ENCODE results near the gene GADD45G. TPM values are rescaled to one million over a fixed set of nuclear protein-coding genes. Genes with fewer than 3 reads are reported as not detected.

GADD45G gene
- total RNA-seq, 1 experiment from 2014 or later: 10.6 TPM

GRCh38 chr9:89588271-89588879 lies 16.4 kb upstream of the GADD45G start:
- ATAC-seq (no peak), DNase-seq (ENCODE audit: low spot score) (no peak)
- POLR2A ChIA-PET: no interaction called here
- TF ChIP-seq HMGA2 (CRISPR knock-in tag; IDR thresholded peaks at IDR 0.05) (peak; percentile 91), MYBL2 (CRISPR knock-in tag; IDR thresholded peaks at IDR 0.05) (no peak), E2F5 (CRISPR knock-in tag; IDR thresholded peaks at IDR 0.05) (no peak)
- H3K36me3 Mint-ChIP-seq: no peaks in the 10 kb centered on the region; the same call in 1 of the 2 replicates
- CTCF ChIA-PET: interaction anchor here (1.3 to 1.4 kb wide), 2 partner anchors 24 to 39 kb away, joined by 3 read pairs; no protein-coding TSS in a partner anchor
- H3K27me3 Mint-ChIP-seq (ENCODE audit: low read depth): no peaks in the 10 kb centered on the region; the same call in 1 of the 2 replicates
- no peak overlapping the region for H3K27ac Mint-ChIP-seq
- H3K4me3 Mint-ChIP-seq: no peak overlapping the region
- H3K4me1 Mint-ChIP-seq: peaks cover 12% of the 10 kb centered on the region
- H3K9me3 Mint-ChIP-seq: peaks cover 13% of the 10 kb centered on the region

GRCh38 chr9:89590415-89590814 lies 14.4 kb upstream of the GADD45G start:
- CTCF ChIA-PET: interaction anchor here (3.7 kb wide), 1 partner anchor 512 kb away, joined by 48 read pairs; no protein-coding TSS in a partner anchor
- TF ChIP-seq ZNF121 (CRISPR knock-in tag; IDR thresholded peaks at IDR 0.05) (no peak), ZSCAN18 (CRISPR knock-in tag; IDR thresholded peaks at IDR 0.05) (no peak), IRF2 (CRISPR knock-in tag; IDR thresholded peaks at IDR 0.05; ENCODE audit: borderline replicate concordance, low read depth) (no peak), ZNF425 (CRISPR knock-in tag; conservative IDR thresholded peaks at IDR 0.05) (no peak), TEAD4 (CRISPR knock-in tag; IDR thresholded peaks at IDR 0.05) (no peak), TCF7 (CRISPR knock-in tag; IDR thresholded peaks at IDR 0.05; ENCODE audit: low read depth) (no peak), HMGA2 (CRISPR knock-in tag; IDR thresholded peaks at IDR 0.05) (no peak), JAZF1 (CRISPR knock-in tag; IDR thresholded peaks at IDR 0.05) (no peak), ZNF396 (CRISPR knock-in tag; IDR thresholded peaks at IDR 0.05; ENCODE audit: borderline replicate concordance) (no peak), ATF3 (CRISPR knock-in tag; conservative IDR thresholded peaks at IDR 0.05) (no peak), IRF1 (CRISPR knock-in tag; IDR thresholded peaks at IDR 0.05) (no peak), GRHL2 (CRISPR knock-in tag; IDR thresholded peaks at IDR 0.05; ENCODE audit: insufficient replicate concordance, severe bottlenecking) (no peak)

More at GRCh38 chr9:89590415-89590814, 14.4 kb upstream of the GADD45G start:
- Mint-ChIP-seq H3K36me3 (no peaks in the 10 kb centered on the region), H3K9me3 (no peaks in the 10 kb centered on the region), H3K27ac (no peak overlapping the region), H3K4me1 (peaks cover 18% of the 10 kb centered on the region), H3K4me3 (no peak overlapping the region), H3K27me3 (ENCODE audit: low read depth) (no peaks in the 10 kb centered on the region)
- POLR2A ChIA-PET: no interaction called here
- DNase-seq (ENCODE audit: low spot score): no peak
- ATAC-seq: no peak
